SH-SY5Y (cell line): ENCODE results near the gene UBE2J2.

Source experiments
- GATA2 ChIP-seq: IDR thresholded peaks from 2 replicates; pipeline ENCODE4 v1.6.1; 2011; ENCODE audit warnings: mild to moderate bottlenecking, low read depth, low read length
- GATA3 ChIP-seq: IDR thresholded peaks from 2 replicates; pipeline ENCODE4 v1.6.1; 2011; ENCODE audit warnings: low read depth, mild to moderate bottlenecking, low read length, moderate library complexity

DNA sequence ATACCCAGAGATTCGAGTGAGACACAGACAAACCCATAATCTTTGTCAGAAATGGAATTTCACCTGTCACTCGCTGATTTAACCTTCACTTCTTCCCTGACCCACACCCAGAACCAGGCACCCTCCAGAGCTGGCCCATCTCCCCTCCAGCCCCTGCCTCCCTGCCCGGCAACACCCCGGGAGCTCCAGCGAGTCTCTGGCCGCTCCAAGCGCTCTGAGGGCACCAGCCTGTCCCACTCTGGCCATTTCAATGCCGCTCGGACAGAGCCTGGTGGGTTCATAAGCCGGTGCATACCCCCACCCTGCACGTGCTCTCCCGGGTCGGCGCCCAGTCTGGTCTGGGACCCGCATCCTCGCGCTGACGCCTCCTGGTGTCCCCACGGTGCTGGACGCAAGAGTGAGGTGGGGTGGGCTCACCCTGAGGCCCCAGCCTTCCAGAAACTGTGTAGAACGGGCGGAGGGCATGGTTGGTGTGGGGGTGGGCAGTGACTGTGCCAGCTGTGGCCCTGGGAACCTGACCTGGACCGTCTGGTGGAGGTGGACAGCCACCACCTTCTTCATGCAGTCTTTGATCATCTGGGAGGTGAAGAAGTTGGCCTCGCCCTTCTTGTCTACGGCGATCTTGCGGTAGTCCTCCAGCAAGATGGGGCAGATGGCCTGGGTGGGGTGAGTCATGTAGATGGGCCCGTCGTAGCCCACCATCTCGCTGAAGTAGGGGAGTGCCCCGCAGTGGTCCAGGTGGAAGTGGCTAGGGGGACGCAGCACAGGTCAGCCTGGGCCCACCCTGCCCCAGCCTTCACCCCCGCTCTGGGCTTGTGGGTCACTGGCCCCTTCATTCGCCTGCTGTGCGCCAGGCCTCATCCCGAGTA is 45.4 kb upstream of the UBE2J2 start:
- TF ChIP-seq GATA2 (no peak), GATA3 (no peak)
